Right lobe of liver (tissue), 6 donors: ENCODE measurements around the gene CRNKL1. TPM values are rescaled to one million over a fixed set of nuclear protein-coding genes. Genes with fewer than 3 reads are reported as not detected.

ENCODE experiments used
- ATAC-seq, 4 donors: fragments of 200-7000 bp; cut with Tn5 transposase; one replicate each; pipeline ENCODE4 v1.9.1; 2020; ENCODE audit warnings: mild to moderate bottlenecking in 4 of 4, moderate library complexity in 4 of 4
- DNase-seq, 3 donors: peaks; one replicate each; pipeline ENCODE4 v3.0.0-alpha.2; 2020
- H3K27ac ChIP-seq, 3 donors: fragments of 200-600 bp; one replicate each; pipeline ENCODE4 v1.8.0; 2022
- H3K27me3 ChIP-seq, 2 donors: fragments of 200-600 bp; one replicate each; pipeline ENCODE4 v1.8.0; 2022
- H3K36me3 ChIP-seq, 4 donors: fragments of 200-600 bp; sonication (generic) in 1 of 4; one replicate each; pipeline versions ENCODE4 v1.5.1 to v1.8.0; 2017 to 2022; ENCODE audit warnings: control low read depth in 1 of 4
- H3K4me1 ChIP-seq, 4 donors: fragments of 200-600 bp; sonication (generic) in 1 of 4; one replicate each; pipeline versions ENCODE4 v1.5.1 to v1.8.0; 2017 to 2022; ENCODE audit warnings: control low read depth in 1 of 4
- H3K4me3 ChIP-seq, 3 donors: fragments of 200-600 bp; one replicate each; pipeline ENCODE4 v1.8.0; 2022
- H3K9me3 ChIP-seq, 4 donors: fragments of 200-600 bp; sonication (generic) in 1 of 4; one replicate each; pipeline versions ENCODE4 v1.5.1 to v1.8.0; 2017 to 2022; ENCODE audit warnings: control low read depth in 1 of 4
- CTCF ChIP-seq, 4 donors: fragments of 200-600 bp in 3 of 4; fragments of 450-650 bp in 1 of 4; IDR thresholded peaks; one replicate each; pipeline versions ENCODE4 v1.5.1 to v1.8.0; 2016 to 2022; ENCODE audit warnings: antibody characterized with exemption in 4 of 4, mild to moderate bottlenecking in 2 of 4
- POLR2A ChIP-seq: fragments of 450-650 bp; IDR thresholded peaks from one replicate; pipeline ENCODE4 v1.6.1; 2017; ENCODE audit warnings: antibody characterized with exemption, mild to moderate bottlenecking
- WGBS: methylation state at CpG from one replicate; pipeline ENCODE4 v1.1.6; 2018; ENCODE audit warnings: low coverage, low lambda C conversion rate; ENCODE audit not compliant: insufficient coverage; ENCODE audit errors: missing lambda C conversion rate; 5-methylcytosine and 5-hydroxymethylcytosine counted together
- intact Hi-C, 2 donors: fragments of 100-400 bp; cut with DNase I; formaldehyde crosslinking; loops; one replicate each; pipeline versions ENCODE4 v1.11.2 to v1.14.1; 2022
- total RNA-seq, 6 experiments: library from RNA; depleted of rRNA in 2 of 6; stranded (reverse); fragments of >200 nt in 2 of 6; fragmentation: NEBNext Ultra II Directional in 3 of 6; extraction: Animal tissue kit (Norgen Biotek cat#: 25700) in 3 of 6; gene quantifications; one replicate each; pipeline versions ENCODE4 v1.1.0 to v1.2.4, GENCODE V29; 2016 to 2023
- donor health status: DM: no; HTN: yes; CAD: no.
- donor health status: DM: no; HTN: no; CAD: no.
- donor health status: DM: no; HTN: no; CAD: no.
- donor health status: DM: no; HTN: yes; CAD: no.
- donor health status: DM: no; HTN: yes; CAD: no.

The CRNKL1 gene
- total RNA-seq, 6 experiments from 2014 or later = 5.5 to 13.2 (median 7.2) TPM

- ATAC-seq (no peak), DNase-seq (no peak)
- Histone ChIP-seq H3K27ac (no peak overlapping the region), H3K4me1 (no peaks in the 10 kb centered on the region), H3K36me3 (no peaks in the 10 kb centered on the region), H3K9me3 (no peaks in the 10 kb centered on the region), H3K4me3 (no peak overlapping the region), H3K27me3 (no peaks in the 10 kb centered on the region)
- intact Hi-C loops = no loop called here
- no peak for TF ChIP-seq POLR2A
- no peak for TF ChIP-seq CTCF (IDR thresholded peaks at IDR 0.05)
- WGBS = 91% methylated on average over 4 of the region's 4 CpGs
Observed at GRCh38 chr20:20078041-20078440, 25.8 kb upstream of the CRNKL1 start.

- ATAC-seq = no peak
- WGBS = 50% methylated on average over 6 of the region's 9 CpGs
- DNase-seq = no peak
- Histone ChIP-seq H3K9me3 (no peaks in the 10 kb centered on the region), H3K36me3 (no peaks in the 10 kb centered on the region), H3K4me1 (no peaks in the 10 kb centered on the region), H3K27ac (no peak overlapping the region), H3K4me3 (no peak overlapping the region), H3K27me3 (no peaks in the 10 kb centered on the region)
- intact Hi-C loops = no loop called here
- no peak for TF ChIP-seq POLR2A
Observed at GRCh38 chr20:20076297-20077065, 24.2 kb upstream of the CRNKL1 start.

GRCh38 chr20:20075032-20075431, 22.8 kb upstream of the CRNKL1 start:
- intact Hi-C loops = no loop called here
- no peaks in the 10 kb centered on the region for H3K27me3 ChIP-seq
- H3K36me3 ChIP-seq = no peaks in the 10 kb centered on the region
- DNase-seq (no peak), ATAC-seq (no peak)
- no peaks in the 10 kb centered on the region for H3K9me3 ChIP-seq
- no peaks in the 10 kb centered on the region for H3K4me1 ChIP-seq
- no peak overlapping the region for H3K27ac ChIP-seq
- TF ChIP-seq CTCF (IDR thresholded peaks at IDR 0.05) (no peak), POLR2A (no peak)
- WGBS = 64% methylated on average over 4 of the region's 4 CpGs
- H3K4me3 ChIP-seq = no peak overlapping the region

DNA sequence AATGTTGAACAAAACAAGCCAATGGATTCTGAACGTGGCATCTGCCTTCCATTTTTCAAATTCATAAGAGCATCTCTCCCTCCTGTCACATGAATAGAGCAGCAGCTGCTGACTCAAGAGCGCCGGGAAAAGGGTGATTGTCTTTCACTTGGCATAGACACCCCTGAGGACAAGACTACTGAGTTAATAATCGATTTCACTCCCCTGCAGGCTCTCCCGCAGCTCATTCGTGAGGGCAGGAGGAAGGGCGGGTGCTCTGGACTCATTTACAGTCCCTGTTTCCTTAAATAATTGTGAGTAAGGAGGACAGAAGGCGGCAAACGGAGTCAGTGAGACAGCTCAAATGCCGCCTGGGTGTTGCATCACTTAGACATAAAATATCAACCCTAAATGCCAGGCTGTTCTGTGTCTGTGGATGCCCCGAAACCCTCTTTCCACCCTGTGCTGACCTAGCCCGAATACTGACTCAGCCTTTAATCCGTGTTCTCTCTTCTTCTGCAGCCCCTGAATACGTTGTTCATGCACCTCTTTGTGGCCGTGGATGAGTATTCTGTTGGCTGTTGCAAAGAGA, 21.6 kb upstream of the CRNKL1 start:
- Histone ChIP-seq H3K9me3 (no peaks in the 10 kb centered on the region), H3K36me3 (no peaks in the 10 kb centered on the region), H3K4me1 (no peaks in the 10 kb centered on the region), H3K4me3 (no peak overlapping the region), H3K27me3 (no peaks in the 10 kb centered on the region), H3K27ac (no peak overlapping the region)
- TF ChIP-seq POLR2A (no peak), CTCF (IDR thresholded peaks at IDR 0.05) (no peak)
- WGBS = 45% methylated on average over 15 of the region's 15 CpGs
- intact Hi-C loops = no loop called here
- ATAC-seq = no peak
- no peak for DNase-seq
